Measurements from ENCODE around the gene BEX3.
"Not testable (repeated sequence)": the region's sequence is repeated elsewhere in the genome, so short reads cannot be mapped to it uniquely, and the experiment has no call there.

The BEX3 gene

DNA sequence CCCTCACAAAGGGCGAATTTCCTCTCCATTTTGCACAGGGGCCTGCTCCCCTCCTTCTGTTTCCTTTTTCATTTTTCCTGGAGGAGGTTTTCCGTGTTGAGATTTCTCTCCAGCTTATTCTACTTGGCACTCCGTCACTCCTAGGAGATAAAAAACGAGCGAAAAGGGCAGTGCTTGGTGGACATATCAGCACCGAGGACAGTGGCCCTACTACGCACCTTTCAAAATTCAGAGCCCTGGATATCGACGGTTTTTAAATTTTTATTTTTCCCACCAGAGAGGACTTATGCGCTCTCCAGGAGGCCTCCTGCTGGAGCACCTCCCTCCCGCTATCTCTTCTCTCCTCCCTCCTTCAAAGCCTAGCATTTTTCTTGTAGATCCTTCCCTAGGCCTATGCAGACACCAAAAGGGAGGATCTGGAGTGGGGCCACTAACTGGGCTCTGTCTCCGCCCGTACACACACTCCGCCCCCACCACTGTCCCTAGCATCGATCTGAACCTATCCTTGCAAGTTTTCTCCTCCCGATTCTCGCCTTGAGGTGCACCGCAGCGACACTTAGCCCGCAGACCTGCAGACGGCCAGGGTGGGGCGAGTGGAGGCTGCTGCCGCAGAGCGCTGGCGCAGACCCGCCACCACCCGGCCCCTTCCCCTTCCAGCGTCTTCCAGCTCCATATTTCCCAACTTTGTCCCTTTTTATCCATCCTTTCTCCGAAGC lies 28.5 kb upstream of the BEX3 start:
- H3K4me3 ChIP-seq (ENCODE audit: low read depth, low read length): no peak overlapping the region
- DNase-seq (ENCODE audit: low read depth): no peak
- TF ChIP-seq, protein P1, sequence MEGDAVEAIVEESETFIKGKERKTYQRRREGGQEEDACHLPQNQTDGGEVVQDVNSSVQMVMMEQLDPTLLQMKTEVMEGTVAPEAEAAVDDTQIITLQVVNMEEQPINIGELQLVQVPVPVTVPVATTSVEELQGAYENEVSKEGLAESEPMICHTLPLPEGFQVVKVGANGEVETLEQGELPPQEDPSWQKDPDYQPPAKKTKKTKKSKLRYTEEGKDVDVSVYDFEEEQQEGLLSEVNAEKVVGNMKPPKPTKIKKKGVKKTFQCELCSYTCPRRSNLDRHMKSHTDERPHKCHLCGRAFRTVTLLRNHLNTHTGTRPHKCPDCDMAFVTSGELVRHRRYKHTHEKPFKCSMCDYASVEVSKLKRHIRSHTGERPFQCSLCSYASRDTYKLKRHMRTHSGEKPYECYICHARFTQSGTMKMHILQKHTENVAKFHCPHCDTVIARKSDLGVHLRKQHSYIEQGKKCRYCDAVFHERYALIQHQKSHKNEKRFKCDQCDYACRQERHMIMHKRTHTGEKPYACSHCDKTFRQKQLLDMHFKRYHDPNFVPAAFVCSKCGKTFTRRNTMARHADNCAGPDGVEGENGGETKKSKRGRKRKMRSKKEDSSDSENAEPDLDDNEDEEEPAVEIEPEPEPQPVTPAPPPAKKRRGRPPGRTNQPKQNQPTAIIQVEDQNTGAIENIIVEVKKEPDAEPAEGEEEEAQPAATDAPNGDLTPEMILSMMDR (IDR thresholded peaks at IDR 0.05; ENCODE audit: control insufficient read depth, extremely low read depth, insufficient read depth): no peak

DNA sequence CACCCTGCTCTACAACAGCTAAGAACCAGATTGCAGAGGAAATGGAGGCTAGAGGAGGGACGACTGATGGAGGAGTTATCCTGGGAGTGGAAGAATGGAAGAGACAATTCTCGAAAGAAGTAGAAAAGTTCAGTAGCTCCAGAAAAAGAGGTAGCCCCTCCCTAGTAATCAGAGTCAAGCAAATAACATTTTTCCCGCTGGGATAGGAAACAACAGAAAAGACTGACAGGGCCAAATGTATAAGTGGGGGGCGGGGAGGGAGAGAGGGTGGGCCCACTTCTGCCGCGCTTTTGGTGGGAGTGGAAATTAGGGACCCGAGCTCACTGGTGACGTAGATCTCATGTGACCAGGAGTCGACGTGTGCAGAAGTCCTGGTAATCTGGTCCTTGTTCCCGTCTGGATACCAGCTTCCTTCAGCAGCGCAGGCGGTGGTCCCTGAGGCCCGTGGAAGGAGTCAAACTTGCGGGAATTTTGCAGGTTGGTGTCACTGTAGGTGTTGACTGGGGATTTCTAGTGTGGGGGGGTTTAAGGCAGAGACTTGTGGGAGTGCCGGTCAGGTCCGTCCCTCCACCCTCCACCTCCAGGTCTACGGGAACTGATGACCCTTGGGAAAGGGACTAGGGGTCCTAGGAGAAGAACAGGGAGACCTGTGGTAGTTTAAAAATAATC lies 20.1 kb upstream of the BEX3 start, which contains the start of gene TCEAL9:
Gene TCEAL9 (plus strand): TSS at position 377 of the 669 bp plus-strand sequence. CDS start 1,179 bp downstream, outside the sequence.
- no peak for DNase-seq (ENCODE audit: low read depth)
- TF ChIP-seq, protein P1 (IDR thresholded peaks at IDR 0.05; ENCODE audit: control insufficient read depth, extremely low read depth, insufficient read depth): no peak
- peak within 1 kb of the TSS; percentile 83 for H3K4me3 ChIP-seq (ENCODE audit: low read depth, low read length)

DNA sequence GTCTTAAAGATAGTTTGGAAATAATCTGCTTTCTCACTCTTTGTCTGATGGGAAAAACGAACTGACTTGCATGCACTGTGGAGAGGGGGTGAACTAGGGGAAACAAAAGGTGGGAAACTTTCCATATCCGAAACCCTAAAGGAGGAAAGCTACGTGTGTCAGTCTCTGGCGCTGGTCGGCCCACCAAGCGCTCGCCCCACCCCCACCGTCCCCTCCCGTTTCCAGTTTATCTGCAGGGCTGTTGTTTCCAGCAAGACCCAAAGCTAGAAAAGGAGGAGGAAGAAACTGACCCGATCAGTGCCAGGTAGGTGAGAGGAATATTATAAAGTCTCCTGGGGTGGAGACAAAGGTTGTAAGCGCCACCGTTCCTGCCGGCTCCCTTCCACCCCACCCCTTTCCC lies 19.5 kb upstream of the BEX3 start:
- no peak for DNase-seq (ENCODE audit: low read depth)
- peak overlapping the region; percentile 83 for H3K4me3 ChIP-seq (ENCODE audit: low read depth, low read length)
- TF ChIP-seq, protein P1 (IDR thresholded peaks at IDR 0.05; ENCODE audit: control insufficient read depth, extremely low read depth, insufficient read depth): no peak

DNA sequence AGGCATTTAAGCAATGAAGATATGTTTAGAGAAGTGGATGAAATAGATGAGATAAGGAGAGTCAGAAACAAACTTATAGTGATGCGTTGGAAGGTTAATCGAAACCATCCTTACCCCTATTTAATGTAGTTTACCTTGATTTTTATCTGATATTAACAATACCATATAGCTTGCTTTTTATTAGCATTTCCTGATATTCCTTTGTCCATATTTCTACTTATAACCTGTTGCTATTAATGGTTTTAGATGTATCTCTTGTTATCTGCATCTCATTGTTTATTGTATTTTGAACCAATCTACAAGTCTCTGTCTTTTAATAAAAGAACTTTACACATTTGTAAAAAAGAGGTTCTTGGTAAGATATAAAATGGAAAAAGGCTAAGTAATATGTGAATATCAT lies 18.5 kb upstream of the BEX3 start:
- TF ChIP-seq, protein P1 (IDR thresholded peaks at IDR 0.05; ENCODE audit: control insufficient read depth, extremely low read depth, insufficient read depth): no peak
- DNase-seq (ENCODE audit: low read depth): no peak
- H3K4me3 ChIP-seq (ENCODE audit: low read depth, low read length): no peak overlapping the region

DNA sequence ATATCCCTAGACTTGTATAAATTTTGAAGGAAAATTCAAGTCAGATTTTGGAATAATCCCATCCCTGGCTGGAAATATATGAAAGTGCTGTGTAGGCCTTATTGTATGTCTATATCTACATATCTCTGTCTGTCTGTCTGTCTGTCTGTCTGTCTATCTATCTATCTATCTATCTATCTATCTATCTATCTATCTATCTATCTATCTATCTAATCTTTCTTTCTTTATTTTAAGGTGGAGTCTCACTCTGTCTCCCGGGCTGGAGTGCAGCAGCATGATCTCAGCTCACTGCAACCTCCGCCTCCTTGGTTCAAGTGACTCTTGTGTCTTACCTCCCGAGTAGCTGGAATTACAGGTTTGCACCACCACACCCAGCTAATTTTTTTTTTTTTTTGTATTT lies 16.7 kb upstream of the BEX3 start:
- DNase-seq (ENCODE audit: low read depth); H3K4me3 ChIP-seq (ENCODE audit: low read depth, low read length): not testable (repeated sequence)

DNA sequence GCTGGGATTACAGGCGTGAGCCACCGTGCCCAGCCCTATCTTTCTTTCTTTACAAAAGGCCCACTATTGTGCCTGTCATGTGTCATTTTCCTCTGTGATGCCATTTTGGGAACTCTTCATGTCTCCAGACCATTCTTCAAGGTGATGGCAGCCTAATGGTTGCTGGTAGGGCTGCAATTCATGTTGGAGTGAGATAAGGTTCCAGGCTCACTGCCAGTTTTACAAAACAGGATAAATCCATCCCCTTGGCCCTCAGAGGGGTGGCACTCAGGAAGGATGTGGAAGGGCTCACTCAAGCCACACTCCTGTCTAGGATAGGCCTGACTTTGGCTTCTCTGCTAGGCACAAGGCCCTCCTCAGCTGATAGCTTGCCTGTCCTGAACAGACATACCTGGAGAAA lies 16.2 kb upstream of the BEX3 start:
- TF ChIP-seq, protein P1 (IDR thresholded peaks at IDR 0.05; ENCODE audit: control insufficient read depth, extremely low read depth, insufficient read depth): no peak
- DNase-seq (ENCODE audit: low read depth): no peak
- no peak overlapping the region for H3K4me3 ChIP-seq (ENCODE audit: low read depth, low read length)

DNA sequence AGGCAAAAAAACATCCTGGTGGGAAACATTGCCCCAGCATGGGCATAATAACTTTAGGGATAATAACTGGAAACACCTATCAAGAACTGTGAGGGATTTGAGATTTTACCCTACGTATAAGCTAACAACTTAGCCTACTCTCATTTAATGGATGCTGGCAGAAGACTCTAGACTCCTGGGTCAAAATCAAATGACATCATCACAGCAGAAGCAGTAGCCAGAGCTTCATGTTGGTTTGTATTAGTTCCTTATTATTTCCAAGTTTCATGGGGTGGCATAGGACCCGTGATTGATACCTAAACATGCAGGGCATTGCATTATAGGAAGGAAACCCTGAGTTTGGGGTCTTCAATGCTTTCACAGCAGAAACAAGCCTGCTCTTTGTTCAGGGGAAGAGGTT lies 15.4 kb upstream of the BEX3 start:
- TF ChIP-seq, protein P1 (IDR thresholded peaks at IDR 0.05; ENCODE audit: control insufficient read depth, extremely low read depth, insufficient read depth): no peak

More for the DNA sequence above, 15.4 kb upstream of the BEX3 start:
- no peak overlapping the region for H3K4me3 ChIP-seq (ENCODE audit: low read depth, low read length)
- DNase-seq (ENCODE audit: low read depth): no peak

All from LNCaP clone FGC (cell line).